Subcutaneous adipose tissue (tissue), 4 donors: ENCODE measurements around the gene DSCAML1. TPM values are rescaled to one million over a fixed set of nuclear protein-coding genes. Genes with fewer than 3 reads are reported as not detected.

Experiments used
- CTCF ChIP-seq: fragments of 450-650 bp; IDR thresholded peaks from one replicate; pipeline ENCODE4 v1.5.1; 2016; ENCODE audit warnings: low read depth, mild to moderate bottlenecking, control low read depth, antibody characterized with exemption, moderate library complexity
- total RNA-seq, 4 donors: library from RNA; depleted of rRNA; stranded (reverse); fragments of >200 nt; gene quantifications; one replicate each; pipeline ENCODE4 v1.1.0, GENCODE V29; 2016

The DSCAML1 gene
- total RNA-seq, 4 donors from 2014 or later = 0.22 to 0.82 (median 0.75) TPM; not detected in 1

- TF ChIP-seq CTCF = no peak
Measured at GRCh38 chr11:117606211-117606610, 190.8 kb downstream of the DSCAML1 start.

GRCh38 chr11:117605331-117605730 is 191.7 kb downstream of the DSCAML1 start:
- no peak for TF ChIP-seq CTCF

GRCh38 chr11:117604336-117604995 is 192.6 kb downstream of the DSCAML1 start:
- no peak for TF ChIP-seq CTCF

GRCh38 chr11:117603932-117604331 is 193.1 kb downstream of the DSCAML1 start:
- TF ChIP-seq CTCF = no peak

- no peak for TF ChIP-seq CTCF
Measured at GRCh38 chr11:117601006-117601708, 195.9 kb downstream of the DSCAML1 start.

GRCh38 chr11:117600234-117600783 is 196.7 kb downstream of the DSCAML1 start:
- TF ChIP-seq CTCF = no peak

- no peak for TF ChIP-seq CTCF
Measured at GRCh38 chr11:117597071-117597470, 199.9 kb downstream of the DSCAML1 start.
